Effector memory CD4-positive, alpha-beta T cell (primary cell): ENCODE measurements around the gene GLIPR1.
"Not testable (repeated sequence)": the region's sequence is repeated elsewhere in the genome, so short reads cannot be mapped to it uniquely, and the experiment has no call there.

Experiments used
- DNase-seq, 3 donors: peaks; one replicate each; pipeline ENCODE4 v3.0.0-alpha.2; 2020
- H3K27ac ChIP-seq: 2 replicates; pipeline ENCODE4 v1.7.0; 2013; ENCODE audit warnings: mild to moderate bottlenecking, low read length, moderate library complexity; ENCODE audit not compliant: insufficient read depth, poor library complexity, severe bottlenecking
- H3K27me3 ChIP-seq: replicated peaks from 2 replicates; pipeline ENCODE4 v1.7.0; 2013; ENCODE audit warnings: mild to moderate bottlenecking, low read length; ENCODE audit not compliant: insufficient read depth, control insufficient read depth, poor library complexity, severe bottlenecking
- H3K36me3 ChIP-seq: 2 replicates; pipeline ENCODE4 v1.7.0; 2013; ENCODE audit warnings: mild to moderate bottlenecking, low read length, moderate library complexity; ENCODE audit not compliant: control insufficient read depth, insufficient read depth
- H3K4me1 ChIP-seq: 2 replicates; pipeline ENCODE4 v1.7.0; 2013; ENCODE audit warnings: low read length, mild to moderate bottlenecking; ENCODE audit not compliant: control insufficient read depth, insufficient read depth, poor library complexity, severe bottlenecking
- H3K4me3 ChIP-seq: 2 replicates; pipeline ENCODE4 v1.7.0; 2013; ENCODE audit warnings: low read length, low read depth, mild to moderate bottlenecking; ENCODE audit not compliant: insufficient read depth, poor library complexity, severe bottlenecking
- H3K9me3 ChIP-seq: 2 replicates; pipeline ENCODE4 v1.7.0; 2013; ENCODE audit warnings: mild to moderate bottlenecking, low read length, moderate library complexity; ENCODE audit not compliant: control insufficient read depth
- total RNA-seq, 3 donors: gene quantifications; one replicate each; lab custom pipeline; 2026; lab: John Stamatoyannopoulos, UW

The GLIPR1 gene
- total RNA-seq = 125 to 228 (median 157) reads per million in 3 donors

DNA sequence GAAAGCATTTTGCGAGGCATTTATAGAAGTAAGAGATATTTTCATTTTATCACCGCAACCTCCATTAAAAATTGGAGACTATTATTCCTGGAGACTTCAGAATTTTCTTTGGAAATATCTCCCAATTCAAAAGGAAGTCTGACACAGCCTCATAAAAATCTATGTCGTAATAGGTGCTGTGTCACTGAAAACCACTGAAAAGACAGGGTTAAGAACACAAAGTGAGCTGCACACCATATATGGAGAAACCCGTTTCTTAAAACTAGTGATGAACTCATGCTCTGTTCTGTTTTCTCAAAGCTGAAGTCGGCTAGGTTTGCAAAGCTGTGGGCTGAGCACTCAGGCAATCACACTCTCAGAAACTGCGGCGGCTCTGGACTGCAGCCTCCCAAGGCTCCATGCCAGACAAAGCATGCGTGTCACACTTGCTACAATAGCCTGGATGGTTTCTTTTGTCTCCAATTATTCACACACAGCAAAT, at the start of gene GLIPR1:
GLIPR1 (plus strand) TSS at position 287 of the 481 bp plus-strand sequence; CDS start at position 413, 126 bp downstream.
- H3K36me3 ChIP-seq = no peaks in the 10 kb centered on the region
- peak; percentile 43 to 55 (median 43) for DNase-seq
- no peaks in the 10 kb centered on the region for H3K27me3 ChIP-seq
- peak within 1 kb of the TSS; percentile 58 for H3K4me3 ChIP-seq
- H3K27ac ChIP-seq = peak within 1 kb of the TSS; percentile 87
- H3K4me1 ChIP-seq = peaks cover 57% of the 10 kb centered on the region
- no peaks in the 10 kb centered on the region for H3K9me3 ChIP-seq

DNA sequence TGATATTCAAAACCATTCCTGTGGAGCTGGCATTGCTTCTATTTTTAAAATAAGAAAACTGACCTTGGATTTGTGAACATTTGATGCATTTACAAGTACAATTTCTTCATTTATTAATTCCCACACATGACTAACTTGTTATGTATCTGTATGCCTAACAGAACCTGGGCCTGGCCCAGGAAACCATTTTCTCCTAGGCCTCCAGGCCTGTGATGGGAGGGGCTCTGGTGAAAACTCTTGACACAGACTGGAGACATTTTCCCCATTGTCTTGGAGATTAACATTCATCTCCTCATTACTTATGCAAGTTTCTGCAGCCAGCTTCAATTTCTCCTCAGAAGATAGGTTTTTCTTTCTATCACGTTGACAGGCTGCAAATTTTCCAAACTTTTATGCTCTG, 47.6 kb upstream of the GLIPR1 start:
- no peaks in the 10 kb centered on the region for H3K27me3 ChIP-seq
- no peak overlapping the region for H3K4me3 ChIP-seq
- no peaks in the 10 kb centered on the region for H3K36me3 ChIP-seq
- peaks cover 3% of the 10 kb centered on the region for H3K4me1 ChIP-seq
- H3K9me3 ChIP-seq = no peaks in the 10 kb centered on the region
- DNase-seq = no peak
- no peak overlapping the region for H3K27ac ChIP-seq

DNA sequence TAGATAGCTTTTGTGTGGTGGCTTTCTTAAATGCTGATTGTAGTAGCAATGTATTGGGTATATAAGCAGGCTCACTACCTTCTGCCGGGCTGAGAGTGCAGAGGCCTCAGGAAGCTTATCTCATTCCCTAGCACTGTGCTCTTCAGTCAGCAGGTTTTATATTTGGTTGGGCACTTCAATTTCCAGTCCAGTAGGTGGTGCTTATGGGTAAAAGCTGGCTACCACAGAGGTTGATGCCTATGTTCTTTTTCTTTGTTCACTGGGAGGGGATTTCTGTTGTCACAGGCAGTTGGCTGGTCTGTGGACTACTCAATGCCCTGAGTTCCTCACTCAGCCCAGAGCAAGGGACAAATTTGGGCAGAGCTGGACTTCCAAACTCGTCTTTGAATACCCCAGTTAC, 43.0 kb upstream of the GLIPR1 start:
- Histone ChIP-seq H3K4me3 (no peak overlapping the region), H3K27ac (no peak overlapping the region), H3K9me3 (no peaks in the 10 kb centered on the region), H3K36me3 (no peaks in the 10 kb centered on the region), H3K27me3 (no peaks in the 10 kb centered on the region), H3K4me1 (peaks cover 13% of the 10 kb centered on the region)
- no peak for DNase-seq

DNA sequence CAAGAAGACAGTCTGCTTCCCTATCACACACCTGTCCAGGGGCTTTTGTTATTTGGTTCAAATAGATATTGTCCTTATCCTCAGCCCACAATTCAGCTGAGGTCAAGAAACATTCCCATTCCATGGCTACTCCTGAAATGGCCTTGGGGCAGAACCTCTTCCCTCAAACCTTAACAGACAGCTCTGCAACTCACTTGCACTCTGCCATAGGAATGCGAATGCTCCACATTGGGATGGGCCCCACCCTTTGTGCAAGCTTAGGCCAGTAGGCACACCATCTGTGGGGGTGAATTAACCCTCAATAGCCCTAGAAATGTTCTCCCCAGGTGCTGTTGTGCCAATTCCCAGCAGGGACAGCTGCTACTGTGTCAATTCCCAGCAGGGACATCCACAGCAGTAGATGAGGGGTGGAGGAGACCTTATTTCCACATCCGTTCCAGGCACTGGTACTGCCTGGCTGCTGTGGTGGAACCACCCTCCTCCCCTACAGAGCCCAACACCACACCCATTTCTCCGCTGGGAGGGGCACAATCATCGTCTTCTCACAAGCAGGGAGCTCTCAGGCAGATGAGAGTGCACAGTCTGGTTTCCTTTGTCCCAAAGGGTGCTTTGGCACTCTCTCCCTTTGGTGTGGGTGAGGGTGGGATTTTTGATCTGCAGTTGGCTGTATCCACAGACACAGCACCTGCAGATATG, 42.3 kb upstream of the GLIPR1 start:
- DNase-seq = no peak
- H3K9me3 ChIP-seq = no peaks in the 10 kb centered on the region
- H3K27ac ChIP-seq = no peak overlapping the region

DNA sequence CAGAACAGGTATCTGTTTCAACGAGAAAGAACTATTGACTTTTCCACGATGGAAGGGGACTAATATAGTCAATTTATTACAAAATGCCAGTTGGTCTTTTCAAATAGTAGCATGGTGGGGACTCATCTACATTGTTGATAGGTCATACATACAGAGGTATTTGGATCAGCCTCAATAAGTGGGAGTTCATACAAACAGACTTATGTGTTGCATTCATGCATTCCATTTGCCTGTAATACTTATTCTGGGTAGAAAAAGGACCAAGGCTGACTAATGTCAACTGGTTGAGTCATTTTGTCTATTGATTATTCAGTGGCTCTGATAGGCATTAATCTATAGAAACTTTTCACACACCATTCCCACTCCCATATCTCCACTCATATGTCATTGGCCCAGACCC, 41.5 kb upstream of the GLIPR1 start:
- Histone ChIP-seq H3K36me3 (no peaks in the 10 kb centered on the region), H3K4me3 (no peak overlapping the region), H3K27me3 (no peaks in the 10 kb centered on the region), H3K27ac (no peak overlapping the region), H3K9me3 (no peaks in the 10 kb centered on the region), H3K4me1 (peaks cover 13% of the 10 kb centered on the region)
- DNase-seq = no peak

More for the DNA sequence above, 42.3 kb upstream of the GLIPR1 start:
- Histone ChIP-seq H3K4me1 (peaks cover 13% of the 10 kb centered on the region), H3K36me3 (no peaks in the 10 kb centered on the region), H3K4me3 (no peak overlapping the region), H3K27me3 (no peaks in the 10 kb centered on the region)

DNA sequence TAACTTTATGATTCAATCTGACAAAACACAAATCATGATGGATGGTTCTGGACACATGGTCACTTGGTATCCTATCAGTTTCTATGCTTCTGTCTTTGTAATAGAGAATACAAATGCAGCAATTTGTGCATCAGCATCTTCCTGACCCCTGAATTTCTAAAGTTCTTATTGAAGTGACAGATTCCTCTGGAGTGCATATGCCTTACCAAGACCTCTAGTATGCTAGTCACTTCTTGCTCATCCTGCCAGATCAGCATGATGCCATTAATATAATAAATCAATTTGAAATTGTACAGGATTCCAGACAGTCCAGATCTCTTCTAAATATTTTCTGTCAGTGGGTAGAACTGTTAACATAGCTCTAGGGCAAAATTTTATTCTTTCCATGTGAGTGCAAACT, 40.6 kb upstream of the GLIPR1 start:
- H3K27me3 ChIP-seq = no peaks in the 10 kb centered on the region
- H3K9me3 ChIP-seq = no peaks in the 10 kb centered on the region
- no peak for DNase-seq
- H3K36me3 ChIP-seq = no peaks in the 10 kb centered on the region
- H3K27ac ChIP-seq = no peak overlapping the region
- no peak overlapping the region for H3K4me3 ChIP-seq
- peaks cover 13% of the 10 kb centered on the region for H3K4me1 ChIP-seq

DNA sequence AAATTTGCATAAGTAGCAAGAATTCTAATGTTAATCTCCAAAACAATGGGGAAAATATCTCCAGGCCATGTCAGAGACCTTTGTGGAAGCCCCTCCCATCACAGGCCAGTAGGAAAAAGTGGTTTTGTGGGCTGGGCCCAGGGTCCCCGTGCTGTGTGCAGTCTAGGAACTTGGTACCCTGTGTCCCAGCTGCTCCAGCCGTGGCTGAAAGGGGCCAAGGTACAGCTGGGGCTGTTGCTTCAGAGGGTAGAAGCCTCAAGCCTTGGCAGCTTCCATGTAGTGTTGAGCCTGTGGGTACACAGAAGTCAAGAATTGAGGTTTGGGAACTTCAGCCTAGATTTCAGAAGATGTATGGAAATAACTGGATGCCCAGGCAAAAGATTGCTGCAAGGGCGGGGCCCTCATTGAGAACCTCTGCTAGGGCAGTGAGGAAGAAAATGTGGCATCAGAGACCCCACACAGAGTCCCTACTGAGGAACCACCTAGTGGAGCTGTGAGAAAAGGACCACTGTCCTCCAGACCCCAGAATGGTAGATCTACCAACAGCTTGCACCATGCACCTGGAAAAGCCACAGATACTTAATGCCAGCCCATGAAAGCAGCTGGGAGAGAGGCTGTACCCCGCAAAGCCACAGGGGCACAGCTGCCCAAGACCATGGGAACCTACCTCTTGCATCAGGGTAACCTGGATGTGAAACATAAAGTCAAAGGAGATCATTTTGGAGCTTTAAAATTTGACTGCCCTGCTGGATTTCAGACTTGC, 38.7 kb upstream of the GLIPR1 start:
- H3K36me3 ChIP-seq, H3K27ac ChIP-seq, DNase-seq, H3K4me3 ChIP-seq, H3K9me3 ChIP-seq, H3K27me3 ChIP-seq: not testable (repeated sequence)
- peaks cover 13% of the 10 kb centered on the region for H3K4me1 ChIP-seq

DNA sequence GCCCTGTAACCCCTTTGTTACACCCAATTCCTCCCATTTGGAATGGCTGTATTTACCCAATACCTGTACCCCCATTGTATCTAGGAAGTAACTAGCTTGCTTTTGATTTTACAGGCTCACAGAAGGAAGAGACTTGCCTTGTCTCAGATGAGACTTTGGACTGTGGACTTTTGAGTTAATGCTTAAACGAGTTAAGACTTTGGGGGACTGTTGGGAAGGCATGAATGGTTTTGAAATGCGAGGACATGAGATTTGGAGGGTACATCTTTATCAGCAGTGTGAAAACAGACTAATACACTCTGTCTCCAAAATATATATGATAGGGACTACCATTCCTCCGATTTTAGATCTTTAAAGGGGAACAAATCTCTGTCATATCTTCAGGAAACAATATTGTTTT, 38.1 kb upstream of the GLIPR1 start:
- H3K9me3 ChIP-seq = not testable (repeated sequence)
- peaks cover 12% of the 10 kb centered on the region for H3K4me1 ChIP-seq

DNA sequence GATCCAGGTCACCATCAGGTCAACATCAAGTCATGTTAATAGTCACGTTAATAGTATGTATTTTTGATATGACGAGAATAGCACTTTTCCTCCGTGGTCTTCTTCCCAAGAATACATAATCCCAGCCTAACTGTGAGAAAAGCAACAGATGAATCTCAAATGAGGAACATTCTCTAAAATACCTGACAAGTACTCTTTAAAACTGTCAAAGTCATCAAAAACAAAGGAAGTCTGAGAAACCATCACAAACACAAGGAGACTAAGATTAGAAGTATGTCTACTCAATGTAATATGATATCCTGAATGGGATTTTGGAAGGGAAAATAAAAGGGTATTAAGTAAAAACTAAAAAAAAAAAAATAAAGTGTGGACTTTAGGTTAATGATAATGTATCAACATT, 36.8 kb upstream of the GLIPR1 start:
- no peak for DNase-seq
- Histone ChIP-seq H3K9me3 (no peaks in the 10 kb centered on the region), H3K27me3 (no peaks in the 10 kb centered on the region), H3K27ac (no peak overlapping the region), H3K4me3 (no peak overlapping the region), H3K4me1 (peaks cover 2% of the 10 kb centered on the region), H3K36me3 (no peaks in the 10 kb centered on the region)

More for the DNA sequence above, 38.1 kb upstream of the GLIPR1 start:
- H3K27ac ChIP-seq, H3K36me3 ChIP-seq, H3K27me3 ChIP-seq, H3K4me3 ChIP-seq, DNase-seq: not testable (repeated sequence)
